ENCODE measurements around the gene ELOA. TPM values are rescaled to one million over a fixed set of nuclear protein-coding genes. Genes with fewer than 3 reads are reported as not detected.
A peak's percentile ranks its signal among the peaks of the same experiment; 100 is the strongest.

Gene ELOA
- total RNA-seq, 1 donor from 2014 or later: 58.1 TPM

- Histone ChIP-seq H3K36me3 (ENCODE audit: insufficient read depth, low read length) (peaks cover 29% of the 10 kb centered on the region), H4K20me1 (ENCODE audit: insufficient read depth, low read length) (peaks cover 83% of the 10 kb centered on the region), H3K27ac (ENCODE audit: low read depth, low read length) (no peak overlapping the region), H3K4me1 (ENCODE audit: insufficient read depth, low read length) (peaks cover 11% of the 10 kb centered on the region), H3K4me3 (ENCODE audit: insufficient read depth, low read depth, low read length) (no peak overlapping the region), H3K27me3 (ENCODE audit: insufficient read depth, low read length) (no peaks in the 10 kb centered on the region), H3K9ac (ENCODE audit: low read length) (no peak overlapping the region), H3K9me3 (ENCODE audit: insufficient read depth, low read depth, low read length) (no peaks in the 10 kb centered on the region), H2AFZ (ENCODE audit: low read depth, low read length) (no peak overlapping the region), H3K79me2 (ENCODE audit: insufficient read depth, low read length) (peaks cover 81% of the 10 kb centered on the region), H3K4me2 (ENCODE audit: low read length) (no peak overlapping the region)
- Mint-ChIP-seq H3K4me3 (ENCODE audit: unreplicated experiment) (peak overlapping the region; percentile 58), H3K27ac (ENCODE audit: unreplicated experiment) (peak overlapping the region; percentile 84), H3K27me3 (ENCODE audit: low read depth, unreplicated experiment) (no peaks in the 10 kb centered on the region), H3K9me3 (ENCODE audit: unreplicated experiment) (no peaks in the 10 kb centered on the region), H3K4me1 (ENCODE audit: low read depth, unreplicated experiment) (peaks cover 32% of the 10 kb centered on the region), H3K36me3 (ENCODE audit: low read depth, unreplicated experiment) (peaks cover 6% of the 10 kb centered on the region)
- FAIRE-seq (no peak), DNase-seq (ENCODE audit: low read depth) (no peak)
- TF ChIP-seq EZH2 (IDR thresholded peaks at IDR 0.05; ENCODE audit: insufficient read depth, low read length) (no peak), CTCF (IDR thresholded peaks at IDR 0.05; ENCODE audit: insufficient read depth, low read depth, low read length) (no peak)
Measured at GRCh38 chr1:23748016-23748415, 4.7 kb downstream of the ELOA start.

GRCh38 chr1:23751050-23751814, 8.0 kb downstream of the ELOA start:
- no peak for TF ChIP-seq EZH2 (IDR thresholded peaks at IDR 0.05; ENCODE audit: insufficient read depth, low read length)
- peak; percentile 53 for TF ChIP-seq CTCF (IDR thresholded peaks at IDR 0.05; ENCODE audit: insufficient read depth, low read depth, low read length)
- H3K79me2 ChIP-seq (ENCODE audit: insufficient read depth, low read length): peaks cover 54% of the 10 kb centered on the region
- no peak overlapping the region for H2AFZ ChIP-seq (ENCODE audit: low read depth, low read length)
- H3K27me3 ChIP-seq (ENCODE audit: insufficient read depth, low read length): no peaks in the 10 kb centered on the region
- no peaks in the 10 kb centered on the region for H3K9me3 Mint-ChIP-seq (ENCODE audit: unreplicated experiment)
- H3K4me2 ChIP-seq (ENCODE audit: low read length): no peak overlapping the region
- H3K36me3 ChIP-seq (ENCODE audit: insufficient read depth, low read length): peaks cover 60% of the 10 kb centered on the region
- DNase-seq (ENCODE audit: low read depth): peak; percentile 18
- H3K27ac ChIP-seq (ENCODE audit: low read depth, low read length): no peak overlapping the region
- no peaks in the 10 kb centered on the region for H3K27me3 Mint-ChIP-seq (ENCODE audit: low read depth, unreplicated experiment)
- H3K4me1 ChIP-seq (ENCODE audit: insufficient read depth, low read length): peaks cover under 1% of the 10 kb centered on the region
- peak overlapping the region; percentile 19 for H3K9ac ChIP-seq (ENCODE audit: low read length)
- no peak for FAIRE-seq
- no peak overlapping the region for H3K4me3 ChIP-seq (ENCODE audit: insufficient read depth, low read depth, low read length)
- peaks cover 16% of the 10 kb centered on the region for H3K36me3 Mint-ChIP-seq (ENCODE audit: low read depth, unreplicated experiment)
- H3K4me3 Mint-ChIP-seq (ENCODE audit: unreplicated experiment): peak overlapping the region; percentile 11
- no peaks in the 10 kb centered on the region for H3K9me3 ChIP-seq (ENCODE audit: insufficient read depth, low read depth, low read length)
- peaks cover 26% of the 10 kb centered on the region for H3K4me1 Mint-ChIP-seq (ENCODE audit: low read depth, unreplicated experiment)
- H4K20me1 ChIP-seq (ENCODE audit: insufficient read depth, low read length): peaks cover 86% of the 10 kb centered on the region
- peak overlapping the region; percentile 3 for H3K27ac Mint-ChIP-seq (ENCODE audit: unreplicated experiment)

DNA sequence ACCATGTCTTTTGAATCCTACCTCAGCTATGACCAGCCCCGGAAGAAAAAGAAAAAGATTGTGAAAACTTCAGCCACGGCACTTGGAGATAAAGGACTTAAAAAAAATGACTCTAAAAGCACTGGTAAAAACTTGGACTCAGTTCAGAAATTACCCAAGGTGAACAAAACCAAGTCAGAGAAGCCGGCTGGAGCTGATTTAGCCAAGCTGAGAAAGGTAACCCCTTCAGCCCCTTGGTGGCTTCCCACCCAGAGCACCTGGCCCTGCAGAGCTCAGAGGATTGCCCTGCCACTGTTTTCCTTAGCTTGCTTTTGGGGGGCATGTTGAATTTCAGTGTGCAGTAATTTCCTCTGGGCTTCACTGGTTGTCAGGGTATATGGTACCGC, 8.5 kb downstream of the ELOA start:
- Histone ChIP-seq H3K4me3 (ENCODE audit: insufficient read depth, low read depth, low read length) (no peak overlapping the region), H3K27ac (ENCODE audit: low read depth, low read length) (no peak overlapping the region), H3K9ac (ENCODE audit: low read length) (no peak overlapping the region), H3K4me1 (ENCODE audit: insufficient read depth, low read length) (peaks cover 6% of the 10 kb centered on the region), H4K20me1 (ENCODE audit: insufficient read depth, low read length) (peaks cover 88% of the 10 kb centered on the region), H3K36me3 (ENCODE audit: insufficient read depth, low read length) (peaks cover 66% of the 10 kb centered on the region), H3K27me3 (ENCODE audit: insufficient read depth, low read length) (no peaks in the 10 kb centered on the region), H3K79me2 (ENCODE audit: insufficient read depth, low read length) (peaks cover 48% of the 10 kb centered on the region), H3K4me2 (ENCODE audit: low read length) (no peak overlapping the region), H3K9me3 (ENCODE audit: insufficient read depth, low read depth, low read length) (no peaks in the 10 kb centered on the region), H2AFZ (ENCODE audit: low read depth, low read length) (no peak overlapping the region)
- Mint-ChIP-seq H3K27ac (ENCODE audit: unreplicated experiment) (no peak overlapping the region), H3K4me1 (ENCODE audit: low read depth, unreplicated experiment) (peaks cover 28% of the 10 kb centered on the region), H3K36me3 (ENCODE audit: low read depth, unreplicated experiment) (peaks cover 20% of the 10 kb centered on the region), H3K27me3 (ENCODE audit: low read depth, unreplicated experiment) (no peaks in the 10 kb centered on the region), H3K9me3 (ENCODE audit: unreplicated experiment) (no peaks in the 10 kb centered on the region), H3K4me3 (ENCODE audit: unreplicated experiment) (peak overlapping the region; percentile 11)
- FAIRE-seq: no peak
- TF ChIP-seq CTCF (IDR thresholded peaks at IDR 0.05; ENCODE audit: insufficient read depth, low read depth, low read length) (no peak), EZH2 (IDR thresholded peaks at IDR 0.05; ENCODE audit: insufficient read depth, low read length) (no peak)
- no peak for DNase-seq (ENCODE audit: low read depth)

Data from astrocyte (in vitro differentiated cells and primary cell).